SK-N-SH treated with all-trans-retinoic acid at 6 μM for 48 hours (cell line): ENCODE data around the gene ATXN7.

Experiments used
- ATAC-seq: fragments of 200-7000 bp; cut with Tn5 transposase; 3 replicates; pipeline ENCODE4 v1.9.1; 2020; ENCODE audit warnings: mild to moderate bottlenecking, moderate library complexity
- ARNTL ChIP-seq: fragments of 450-650 bp; formaldehyde crosslinking; IDR thresholded peaks from 2 replicates; pipeline ENCODE4 v1.5.0; 2020; ENCODE audit warnings: low read depth, mild to moderate bottlenecking, moderate library complexity, borderline replicate concordance
- CSDC2 ChIP-seq: fragments of 250-450 bp; sonication (Bioruptor Pico); IDR thresholded peaks from 2 replicates; pipeline ENCODE4 v1.5.0; 2020; ENCODE audit warnings: mild to moderate bottlenecking, moderate library complexity
- CSRNP3 ChIP-seq: fragments of 250-450 bp; sonication (Bioruptor Pico); IDR thresholded peaks from 2 replicates; pipeline ENCODE4 v1.5.1; 2021; ENCODE audit warnings: mild to moderate bottlenecking, moderate library complexity
- ESRRG ChIP-seq: fragments of 250-450 bp; sonication (Bioruptor Pico); IDR thresholded peaks from 2 replicates; pipeline ENCODE4 v1.6.1; 2021; ENCODE audit warnings: mild to moderate bottlenecking
- GLIS3 ChIP-seq: fragments of 250-450 bp; sonication (Bioruptor Pico); IDR thresholded peaks from 2 replicates; pipeline ENCODE4 v1.5.0; 2020; ENCODE audit warnings: mild to moderate bottlenecking, moderate library complexity
- ISL1 ChIP-seq: fragments of 250-450 bp; sonication (Bioruptor Pico); IDR thresholded peaks from 2 replicates; pipeline ENCODE4 v2.1.2; 2022; ENCODE audit warnings: mild to moderate bottlenecking, moderate library complexity
- OSR1 ChIP-seq: fragments of 250-450 bp; sonication (Bioruptor Pico); IDR thresholded peaks from 2 replicates; pipeline ENCODE4 v1.8.0; 2022; ENCODE audit warnings: moderate library complexity, mild to moderate bottlenecking, inconsistent platforms
- POU6F1 ChIP-seq: fragments of 250-450 bp; sonication (Bioruptor Pico); IDR thresholded peaks from 2 replicates; pipeline ENCODE4 v1.8.0; 2021; ENCODE audit warnings: low read depth, mild to moderate bottlenecking, moderate library complexity, borderline replicate concordance
- PPARA ChIP-seq: fragments of 250-450 bp; sonication (Bioruptor Pico); IDR thresholded peaks from 2 replicates; pipeline ENCODE4 v1.5.0; 2020; ENCODE audit warnings: mild to moderate bottlenecking, borderline replicate concordance
- RARB ChIP-seq: fragments of 250-450 bp; sonication (Bioruptor Pico); IDR thresholded peaks from 2 replicates; pipeline ENCODE4 v1.8.0; 2021; ENCODE audit warnings: mild to moderate bottlenecking, moderate library complexity
- SNAI2 ChIP-seq: fragments of 250-450 bp; sonication (Bioruptor Pico); IDR thresholded peaks from 2 replicates; pipeline ENCODE4 v1.5.0; 2020; ENCODE audit warnings: mild to moderate bottlenecking, moderate library complexity
- TCF4 ChIP-seq: fragments of 250-450 bp; sonication (Bioruptor Pico); IDR thresholded peaks from 2 replicates; pipeline ENCODE4 v1.8.0; 2021; ENCODE audit warnings: mild to moderate bottlenecking, moderate library complexity, borderline replicate concordance
- TOX ChIP-seq: fragments of 250-450 bp; sonication (Bioruptor Pico); IDR thresholded peaks from 2 replicates; pipeline ENCODE4 v1.8.0; 2021; ENCODE audit warnings: mild to moderate bottlenecking, moderate library complexity, borderline replicate concordance
- TSHZ2 ChIP-seq: fragments of 250-450 bp; sonication (Bioruptor Pico); IDR thresholded peaks from 2 replicates; pipeline ENCODE4 v1.5.0; 2020; ENCODE audit warnings: mild to moderate bottlenecking, moderate library complexity
- ZC3H10 ChIP-seq: fragments of 250-450 bp; sonication (Bioruptor Pico); IDR thresholded peaks from 2 replicates; pipeline ENCODE4 v1.5.1; 2021; ENCODE audit warnings: mild to moderate bottlenecking, moderate library complexity
- ZFP3 ChIP-seq: fragments of 250-450 bp; sonication (Bioruptor Pico); IDR thresholded peaks from 2 replicates; pipeline ENCODE4 v1.5.0; 2020; ENCODE audit warnings: mild to moderate bottlenecking, moderate library complexity
- ZNF565 ChIP-seq: fragments of 450-650 bp; formaldehyde crosslinking; conservative IDR thresholded peaks from 2 replicates; pipeline ENCODE4 v1.5.0; 2020; ENCODE audit warnings: low read depth, mild to moderate bottlenecking, moderate library complexity
- ZNF70 ChIP-seq: fragments of 450-650 bp; formaldehyde crosslinking; IDR thresholded peaks from 2 replicates; pipeline ENCODE4 v1.5.0; 2020; ENCODE audit warnings: mild to moderate bottlenecking, moderate library complexity
- ZNF8 ChIP-seq: fragments of 450-650 bp; formaldehyde crosslinking; IDR thresholded peaks from 2 replicates; pipeline ENCODE4 v1.5.0; 2020; ENCODE audit warnings: mild to moderate bottlenecking, moderate library complexity

The ATXN7 gene

GRCh38 chr3:63877737-63878393 is 14.2 kb downstream of the ATXN7 start:
- TF ChIP-seq TCF4 (CRISPR knock-in tag) (no peak), ESRRG (CRISPR knock-in tag) (no peak)
- peak; percentile 70 for ATAC-seq

GRCh38 chr3:63878394-63879060 is 14.9 kb downstream of the ATXN7 start:
- no peak for ATAC-seq
- TF ChIP-seq CSRNP3 (CRISPR knock-in tag) (no peak), ESRRG (CRISPR knock-in tag) (no peak), TSHZ2 (CRISPR knock-in tag) (no peak), TOX (no peak), ZNF565 (CRISPR knock-in tag) (no peak), OSR1 (no peak), ARNTL (CRISPR knock-in tag) (no peak), POU6F1 (CRISPR knock-in tag) (no peak), TCF4 (CRISPR knock-in tag) (no peak)

- TF ChIP-seq ZFP3 (CRISPR knock-in tag) (no peak), SNAI2 (CRISPR knock-in tag) (no peak), ZNF8 (CRISPR knock-in tag) (no peak), ZNF70 (CRISPR knock-in tag) (no peak), ESRRG (CRISPR knock-in tag) (no peak), RARB (no peak), GLIS3 (CRISPR knock-in tag) (no peak), CSRNP3 (CRISPR knock-in tag) (no peak), POU6F1 (CRISPR knock-in tag) (no peak), PPARA (no peak), CSDC2 (CRISPR knock-in tag) (no peak), ISL1 (CRISPR knock-in tag) (no peak)
- TF ChIP-seq, all 23 proteins: peak for 0
- ATAC-seq = no peak
These were observed 17.0 kb downstream of the ATXN7 start for GRCh38 chr3:63880653-63881052.

- TF ChIP-seq SNAI2 (CRISPR knock-in tag) (no peak), ZNF8 (CRISPR knock-in tag) (no peak), ZC3H10 (CRISPR knock-in tag) (no peak)
These were observed 23.2 kb downstream of the ATXN7 start for GRCh38 chr3:63886858-63887257.

More at GRCh38 chr3:63886858-63887257, 23.2 kb downstream of the ATXN7 start:
- ATAC-seq = no peak
